GM23338 (cell line): ENCODE measurements around the gene PIN1. TPM values are rescaled to one million over a fixed set of nuclear protein-coding genes. Genes with fewer than 3 reads are reported as not detected.

Experiments used
- ATAC-seq: fragments of 200-7000 bp; cut with Tn5 transposase; 3 replicates; pipeline ENCODE4 v1.9.1; 2020
- DNase-seq: peaks from one replicate; pipeline ENCODE4 v3.0.0-alpha.2; 2015; ENCODE audit warnings: low spot score
- H2AFZ ChIP-seq: fragments of 200-600 bp; sonication (generic); 2 replicates; pipeline ENCODE4 v1.8.0; 2016; ENCODE audit warnings: antibody characterized with exemption, mild to moderate bottlenecking, moderate library complexity
- H3F3A ChIP-seq: fragments of 200-600 bp; sonication (generic); replicated peaks from 2 replicates; pipeline ENCODE4 v1.8.0; 2017; ENCODE audit warnings: antibody characterized with exemption, mixed run types, low read depth
- H3K27ac ChIP-seq: fragments of 200-600 bp; sonication (generic); 2 replicates; pipeline ENCODE4 v1.6.1; 2016; ENCODE audit warnings: low read depth
- H3K27me3 ChIP-seq: fragments of 200-600 bp; sonication (generic); 2 replicates; pipeline ENCODE4 v1.8.0; 2016; ENCODE audit warnings: mild to moderate bottlenecking, mixed run types, moderate library complexity; ENCODE audit not compliant: insufficient read depth
- H3K36me3 ChIP-seq: fragments of 200-600 bp; sonication (generic); 2 replicates; pipeline ENCODE4 v1.8.0; 2016; ENCODE audit warnings: mild to moderate bottlenecking; ENCODE audit not compliant: insufficient read depth
- H3K4me1 ChIP-seq: fragments of 200-600 bp; sonication (generic); 2 replicates; pipeline ENCODE4 v1.8.0; 2016; ENCODE audit warnings: mild to moderate bottlenecking, moderate library complexity; ENCODE audit not compliant: insufficient read depth
- H3K4me2 ChIP-seq: fragments of 200-600 bp; sonication (generic); 2 replicates; pipeline ENCODE4 v1.7.1; 2017; ENCODE audit warnings: mixed run types
- H3K4me3 ChIP-seq: fragments of 200-600 bp; sonication (generic); 2 replicates; pipeline ENCODE4 v1.6.1; 2016; ENCODE audit warnings: mixed run types
- H3K79me2 ChIP-seq: fragments of 200-600 bp; sonication (generic); replicated peaks from 2 replicates; pipeline ENCODE4 v1.8.0; 2017; ENCODE audit warnings: mild to moderate bottlenecking; ENCODE audit not compliant: insufficient read depth
- H3K9me2 ChIP-seq: fragments of 200-600 bp; sonication (generic); 2 replicates; pipeline ENCODE4 v1.8.0; 2017; ENCODE audit not compliant: insufficient read depth
- H4K20me1 ChIP-seq: fragments of 200-600 bp; sonication (generic); replicated peaks from 2 replicates; pipeline ENCODE4 v1.8.0; 2017; ENCODE audit warnings: mild to moderate bottlenecking; ENCODE audit not compliant: insufficient read depth
- H3K27ac Mint-ChIP-seq: 2 replicates; pipeline ENCODE4 v1.8.0; 2020; ENCODE audit warnings: inconsistent platforms, mild to moderate bottlenecking, moderate library complexity, mixed read lengths
- H3K27me3 Mint-ChIP-seq: 3 replicates; pipeline ENCODE4 v1.8.0; 2022; ENCODE audit warnings: low read depth, mild to moderate bottlenecking, moderate library complexity, mixed read lengths, inconsistent platforms; ENCODE audit not compliant: insufficient read depth, poor library complexity
- H3K36me3 Mint-ChIP-seq: 3 replicates; pipeline ENCODE4 v1.8.0; 2021; ENCODE audit warnings: low read depth, mild to moderate bottlenecking, inconsistent platforms, moderate library complexity, mixed read lengths
- H3K4me1 Mint-ChIP-seq: 3 replicates; pipeline ENCODE4 v1.8.0; 2020; ENCODE audit warnings: mild to moderate bottlenecking, inconsistent platforms, mixed read lengths
- H3K4me3 Mint-ChIP-seq: 3 replicates; pipeline ENCODE4 v1.8.0; 2021; ENCODE audit warnings: moderate library complexity, mild to moderate bottlenecking, inconsistent platforms, mixed read lengths
- H3K9me3 Mint-ChIP-seq: 3 replicates; pipeline ENCODE4 v1.8.0; 2020; ENCODE audit warnings: moderate library complexity, mild to moderate bottlenecking, inconsistent platforms, mixed read lengths
- CREB1 ChIP-seq: fragments of 250-450 bp; sonication (Bioruptor Pico); IDR thresholded peaks from 2 replicates; pipeline ENCODE4 v1.5.0; 2020; ENCODE audit warnings: low read depth, mild to moderate bottlenecking, moderate library complexity
- CTCF ChIP-seq, 2 experiments: fragments of 200-600 bp in 1 of 2; sonication (generic) in 1 of 2; conservative IDR thresholded peaks; 2 replicates each; pipeline versions ENCODE4 v1.5.1 to v1.6.1; 2016 to 2017; ENCODE audit warnings: antibody characterized with exemption in 2 of 2, low read depth in 2 of 2, mild to moderate bottlenecking in 2 of 2, moderate library complexity in 1 of 2
- EZH2 ChIP-seq: fragments of 200-600 bp; sonication (generic); IDR thresholded peaks from one replicate; pipeline ENCODE4 v1.8.0; 2017; ENCODE audit warnings: antibody characterized with exemption, mild to moderate bottlenecking, low read depth; ENCODE audit not compliant: unreplicated experiment
- JUNB ChIP-seq: IDR thresholded peaks from one replicate; pipeline ENCODE4 v1.6.1; 2016; ENCODE audit warnings: antibody characterized with exemption; ENCODE audit not compliant: unreplicated experiment
- POLR2AphosphoS5 ChIP-seq: IDR thresholded peaks from 2 replicates; pipeline ENCODE4 v1.6.1; 2016; ENCODE audit warnings: antibody characterized with exemption, low read depth
- STAT1 ChIP-seq: IDR thresholded peaks from one replicate; pipeline ENCODE4 v1.6.1; 2016; ENCODE audit warnings: antibody characterized with exemption; ENCODE audit not compliant: unreplicated experiment
- ZNF114 ChIP-seq: fragments of 250-450 bp; sonication (Bioruptor Pico); IDR thresholded peaks from 2 replicates; pipeline ENCODE4 v1.5.0; 2020; ENCODE audit warnings: mild to moderate bottlenecking, moderate library complexity
- ZNF331 ChIP-seq: fragments of 250-450 bp; sonication (Bioruptor Pico); IDR thresholded peaks from 2 replicates; pipeline ENCODE4 v1.5.0; 2020; ENCODE audit warnings: low read depth, mild to moderate bottlenecking, moderate library complexity
- polyA plus RNA-seq: library from polyadenylated mRNA; unstranded; fragments of >200 nt; fragmentation: Nextera tagmentation; extraction: Ambion mirVana; gene quantifications from 2 replicates; pipeline ENCODE4 v1.2.1, GENCODE V29; 2016
- total RNA-seq: library from RNA; depleted of rRNA; stranded (reverse); fragments of >200 nt; shearing (Covaris generic); gene quantifications from 2 replicates; pipeline ENCODE4 v1.2.3, GENCODE V29; 2014
- TF ChIP-seq, protein P1 (sequence below): IDR thresholded peaks from 2 replicates; pipeline ENCODE4 v1.6.1; 2016; ENCODE audit warnings: antibody characterized with exemption
- TF ChIP-seq, protein P2 (sequence below): IDR thresholded peaks from one replicate; pipeline ENCODE4 v1.6.1; 2018; ENCODE audit warnings: antibody characterized with exemption; ENCODE audit not compliant: unreplicated experiment

The PIN1 gene
- total and polyA plus RNA-seq, 2 experiments from 2014 or later, result 127 TPM

DNA sequence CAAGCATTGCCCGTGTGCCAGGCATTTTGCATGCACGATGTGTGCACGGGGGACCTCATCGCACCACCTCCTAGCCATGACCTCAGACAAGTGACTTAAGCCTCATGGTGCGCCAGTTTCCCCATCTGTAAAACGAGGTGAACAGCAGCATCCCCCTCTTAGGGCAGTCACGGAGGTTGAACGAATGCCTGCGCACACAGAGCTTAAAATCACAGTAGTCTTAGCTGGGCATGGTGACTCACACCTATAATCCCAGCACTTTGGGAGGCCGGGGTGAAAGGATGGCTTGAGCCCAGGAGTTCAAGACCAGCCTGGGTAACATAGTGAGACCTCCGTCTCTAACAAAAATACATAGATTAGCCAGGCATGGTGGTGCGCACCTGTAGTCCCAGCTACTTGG lies 48.6 kb downstream of the PIN1 start:
- ATAC-seq (no peak), DNase-seq (no peak)
- Histone ChIP-seq H3K79me2 (peaks cover 5% of the 10 kb centered on the region; the same call in 1 of the 2 replicates), H3K4me3 (no peak overlapping the region), H3K27ac (0 out of 2 replicates have a peak overlapping the region, but pooled peaks have one; percentile 39), H3K27me3 (no peaks in the 10 kb centered on the region), H3F3A (0 out of 2 replicates have a peak, but pooled peaks cover 3% of the 10 kb centered on the region), H2AFZ (no peak overlapping the region), H3K4me2 (0 out of 2 replicates have a peak overlapping the region, but pooled peaks have one; percentile 26), H4K20me1 (peaks cover 20% of the 10 kb centered on the region; the same call in 1 of the 2 replicates), H3K36me3 (no peaks in the 10 kb centered on the region), H3K4me1 (no peaks in the 10 kb centered on the region), H3K9me2 (no peaks in the 10 kb centered on the region)
- peak overlapping the region; percentile 88 for H3K27ac Mint-ChIP-seq
- peaks cover 7% of the 10 kb centered on the region; the same call in 2 of the 3 replicates for H3K36me3 Mint-ChIP-seq
- peaks cover 6% of the 10 kb centered on the region; the same call in 2 of the 3 replicates for H3K4me1 Mint-ChIP-seq
- no peak for TF ChIP-seq ZNF114 (CRISPR knock-in tag)
- no peak for TF ChIP-seq POLR2AphosphoS5
- TF ChIP-seq, protein P1, sequence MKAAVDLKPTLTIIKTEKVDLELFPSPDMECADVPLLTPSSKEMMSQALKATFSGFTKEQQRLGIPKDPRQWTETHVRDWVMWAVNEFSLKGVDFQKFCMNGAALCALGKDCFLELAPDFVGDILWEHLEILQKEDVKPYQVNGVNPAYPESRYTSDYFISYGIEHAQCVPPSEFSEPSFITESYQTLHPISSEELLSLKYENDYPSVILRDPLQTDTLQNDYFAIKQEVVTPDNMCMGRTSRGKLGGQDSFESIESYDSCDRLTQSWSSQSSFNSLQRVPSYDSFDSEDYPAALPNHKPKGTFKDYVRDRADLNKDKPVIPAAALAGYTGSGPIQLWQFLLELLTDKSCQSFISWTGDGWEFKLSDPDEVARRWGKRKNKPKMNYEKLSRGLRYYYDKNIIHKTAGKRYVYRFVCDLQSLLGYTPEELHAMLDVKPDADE, result no peak
- TF ChIP-seq, protein P2, sequence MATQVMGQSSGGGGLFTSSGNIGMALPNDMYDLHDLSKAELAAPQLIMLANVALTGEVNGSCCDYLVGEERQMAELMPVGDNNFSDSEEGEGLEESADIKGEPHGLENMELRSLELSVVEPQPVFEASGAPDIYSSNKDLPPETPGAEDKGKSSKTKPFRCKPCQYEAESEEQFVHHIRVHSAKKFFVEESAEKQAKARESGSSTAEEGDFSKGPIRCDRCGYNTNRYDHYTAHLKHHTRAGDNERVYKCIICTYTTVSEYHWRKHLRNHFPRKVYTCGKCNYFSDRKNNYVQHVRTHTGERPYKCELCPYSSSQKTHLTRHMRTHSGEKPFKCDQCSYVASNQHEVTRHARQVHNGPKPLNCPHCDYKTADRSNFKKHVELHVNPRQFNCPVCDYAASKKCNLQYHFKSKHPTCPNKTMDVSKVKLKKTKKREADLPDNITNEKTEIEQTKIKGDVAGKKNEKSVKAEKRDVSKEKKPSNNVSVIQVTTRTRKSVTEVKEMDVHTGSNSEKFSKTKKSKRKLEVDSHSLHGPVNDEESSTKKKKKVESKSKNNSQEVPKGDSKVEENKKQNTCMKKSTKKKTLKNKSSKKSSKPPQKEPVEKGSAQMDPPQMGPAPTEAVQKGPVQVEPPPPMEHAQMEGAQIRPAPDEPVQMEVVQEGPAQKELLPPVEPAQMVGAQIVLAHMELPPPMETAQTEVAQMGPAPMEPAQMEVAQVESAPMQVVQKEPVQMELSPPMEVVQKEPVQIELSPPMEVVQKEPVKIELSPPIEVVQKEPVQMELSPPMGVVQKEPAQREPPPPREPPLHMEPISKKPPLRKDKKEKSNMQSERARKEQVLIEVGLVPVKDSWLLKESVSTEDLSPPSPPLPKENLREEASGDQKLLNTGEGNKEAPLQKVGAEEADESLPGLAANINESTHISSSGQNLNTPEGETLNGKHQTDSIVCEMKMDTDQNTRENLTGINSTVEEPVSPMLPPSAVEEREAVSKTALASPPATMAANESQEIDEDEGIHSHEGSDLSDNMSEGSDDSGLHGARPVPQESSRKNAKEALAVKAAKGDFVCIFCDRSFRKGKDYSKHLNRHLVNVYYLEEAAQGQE, result no peak
- TF ChIP-seq JUNB, result no peak
- TF ChIP-seq ZNF331 (CRISPR knock-in tag), result no peak
- no peak for TF ChIP-seq EZH2
- no peak for TF ChIP-seq CREB1
- TF ChIP-seq STAT1, result no peak
- peaks cover 2% of the 10 kb centered on the region for H3K27me3 Mint-ChIP-seq
- H3K9me3 Mint-ChIP-seq, result no peaks in the 10 kb centered on the region
- no peak overlapping the region for H3K4me3 Mint-ChIP-seq

DNA sequence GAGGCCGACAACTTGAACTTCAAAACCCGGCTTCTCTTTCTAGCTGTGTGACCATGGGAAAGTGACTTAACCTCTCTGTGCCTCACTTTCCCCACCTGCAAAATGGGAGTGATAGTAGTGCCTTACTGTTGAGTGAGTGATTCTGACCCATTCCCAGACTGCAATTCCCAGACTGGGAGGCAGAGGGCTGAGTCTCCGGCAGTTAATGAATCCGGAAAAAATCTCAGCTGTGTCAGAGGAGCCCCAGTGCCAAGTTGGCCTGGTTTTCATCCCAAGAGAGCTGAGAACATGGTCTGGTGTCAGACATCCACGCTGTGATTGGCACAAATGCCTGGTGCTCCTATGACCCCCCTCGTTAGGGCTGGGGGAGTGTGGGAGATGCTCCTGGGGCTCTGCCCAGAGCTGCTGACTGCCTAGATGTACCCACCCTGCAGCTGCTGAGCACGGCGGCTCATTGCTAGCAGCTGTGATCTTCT lies 50.0 kb downstream of the PIN1 start:
- Histone ChIP-seq H3K27me3 (no peaks in the 10 kb centered on the region), H3K36me3 (no peaks in the 10 kb centered on the region), H2AFZ (no peak overlapping the region), H3K27ac (no peak overlapping the region), H3K4me2 (no peak overlapping the region), H3K4me1 (no peaks in the 10 kb centered on the region), H3K9me2 (no peaks in the 10 kb centered on the region), H3F3A (0 out of 2 replicates have a peak, but pooled peaks cover 3% of the 10 kb centered on the region), H3K4me3 (no peak overlapping the region), H3K79me2 (peaks cover 5% of the 10 kb centered on the region; the same call in 1 of the 2 replicates), H4K20me1 (peaks cover 19% of the 10 kb centered on the region; the same call in 1 of the 2 replicates)
- Mint-ChIP-seq H3K36me3 (peaks cover 11% of the 10 kb centered on the region), H3K9me3 (no peaks in the 10 kb centered on the region), H3K4me1 (peaks cover 6% of the 10 kb centered on the region; the same call in 2 of the 3 replicates), H3K27me3 (peaks cover 3% of the 10 kb centered on the region), H3K4me3 (no peak overlapping the region), H3K27ac (no peak overlapping the region)
- TF ChIP-seq CTCF (conservative IDR thresholded peaks at IDR 0.05; ENCODE audit: low read depth in 2 of 2), result peak; percentile 38 to 39
- TF ChIP-seq POLR2AphosphoS5, result no peak
- DNase-seq (peak; percentile 56), ATAC-seq (peak; percentile 46)
